ENCODE data around the gene MKNK1. TPM values are rescaled to one million over a fixed set of nuclear protein-coding genes. Genes with fewer than 3 reads are reported as not detected.

The MKNK1 gene
- total RNA-seq, 2 donors from 2014 or later = 22.1 to 25.0 TPM

DNA sequence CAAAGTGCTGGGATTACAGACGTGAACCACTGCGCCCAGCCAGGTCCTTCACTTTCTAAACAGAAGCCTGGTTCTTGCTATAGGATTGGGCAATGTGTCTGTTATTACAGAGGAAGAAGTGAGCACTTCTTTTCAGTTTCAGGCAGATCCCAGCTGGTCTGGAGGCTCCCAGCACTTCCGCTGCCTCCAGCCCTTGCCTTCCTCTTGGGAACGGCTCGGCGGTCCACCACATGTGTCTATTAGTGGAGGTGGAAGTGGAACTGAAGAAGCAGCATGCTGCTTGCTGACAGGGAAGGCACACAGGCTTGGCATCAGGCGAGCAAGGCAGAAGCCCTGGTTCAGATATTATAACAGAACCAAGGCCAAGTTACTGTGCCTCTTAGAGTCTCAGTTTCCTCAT is 17.0 kb downstream of the MKNK1 start:
- Histone ChIP-seq H3K27ac (no peak overlapping the region), H3K36me3 (peaks cover 71% of the 10 kb centered on the region), H3K9me3 (no peaks in the 10 kb centered on the region), H3K4me1 (no peaks in the 10 kb centered on the region), H3K27me3 (no peaks in the 10 kb centered on the region), H3K4me3 (no peak overlapping the region)
- TF ChIP-seq, protein P1, sequence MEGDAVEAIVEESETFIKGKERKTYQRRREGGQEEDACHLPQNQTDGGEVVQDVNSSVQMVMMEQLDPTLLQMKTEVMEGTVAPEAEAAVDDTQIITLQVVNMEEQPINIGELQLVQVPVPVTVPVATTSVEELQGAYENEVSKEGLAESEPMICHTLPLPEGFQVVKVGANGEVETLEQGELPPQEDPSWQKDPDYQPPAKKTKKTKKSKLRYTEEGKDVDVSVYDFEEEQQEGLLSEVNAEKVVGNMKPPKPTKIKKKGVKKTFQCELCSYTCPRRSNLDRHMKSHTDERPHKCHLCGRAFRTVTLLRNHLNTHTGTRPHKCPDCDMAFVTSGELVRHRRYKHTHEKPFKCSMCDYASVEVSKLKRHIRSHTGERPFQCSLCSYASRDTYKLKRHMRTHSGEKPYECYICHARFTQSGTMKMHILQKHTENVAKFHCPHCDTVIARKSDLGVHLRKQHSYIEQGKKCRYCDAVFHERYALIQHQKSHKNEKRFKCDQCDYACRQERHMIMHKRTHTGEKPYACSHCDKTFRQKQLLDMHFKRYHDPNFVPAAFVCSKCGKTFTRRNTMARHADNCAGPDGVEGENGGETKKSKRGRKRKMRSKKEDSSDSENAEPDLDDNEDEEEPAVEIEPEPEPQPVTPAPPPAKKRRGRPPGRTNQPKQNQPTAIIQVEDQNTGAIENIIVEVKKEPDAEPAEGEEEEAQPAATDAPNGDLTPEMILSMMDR (IDR thresholded peaks at IDR 0.05) = no peak
- DNase-seq (ENCODE audit: low spot score) = no peak

DNA sequence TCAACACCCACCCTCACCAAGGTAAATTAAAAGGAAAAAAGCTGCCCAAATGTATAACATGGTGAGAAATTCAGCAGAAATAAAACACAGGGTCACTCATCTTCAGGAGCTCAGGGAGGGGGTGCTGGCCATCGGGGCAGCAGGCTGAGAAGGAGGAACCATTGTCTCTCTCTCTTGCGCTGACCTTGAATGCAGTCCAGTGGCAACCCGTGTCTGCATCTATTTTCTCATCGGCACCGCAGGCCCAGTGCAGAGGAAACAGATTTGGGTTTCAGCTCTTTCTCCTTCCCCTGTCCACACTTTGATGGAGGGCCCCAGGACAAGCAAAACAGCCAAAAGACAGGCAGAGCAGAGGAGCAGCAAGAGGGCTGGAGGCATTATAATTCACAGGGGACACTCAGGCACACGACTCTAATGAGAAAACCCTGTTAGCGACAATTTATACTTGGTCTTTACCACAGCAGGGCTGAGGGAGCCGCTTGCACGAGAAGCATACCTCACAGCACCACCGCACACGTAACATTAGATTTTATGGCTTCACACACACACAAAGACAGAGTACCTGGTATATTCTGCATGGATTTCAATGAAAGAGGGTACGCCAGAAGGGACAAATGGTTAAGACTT is 18.6 kb downstream of the MKNK1 start:
- Histone ChIP-seq H3K27ac (no peak overlapping the region), H3K4me3 (no peak overlapping the region), H3K36me3 (peaks cover 67% of the 10 kb centered on the region), H3K9me3 (no peaks in the 10 kb centered on the region), H3K27me3 (no peaks in the 10 kb centered on the region), H3K4me1 (no peaks in the 10 kb centered on the region)
- no peak for DNase-seq (ENCODE audit: low spot score)
- TF ChIP-seq, protein P1 (IDR thresholded peaks at IDR 0.05) = no peak

DNA sequence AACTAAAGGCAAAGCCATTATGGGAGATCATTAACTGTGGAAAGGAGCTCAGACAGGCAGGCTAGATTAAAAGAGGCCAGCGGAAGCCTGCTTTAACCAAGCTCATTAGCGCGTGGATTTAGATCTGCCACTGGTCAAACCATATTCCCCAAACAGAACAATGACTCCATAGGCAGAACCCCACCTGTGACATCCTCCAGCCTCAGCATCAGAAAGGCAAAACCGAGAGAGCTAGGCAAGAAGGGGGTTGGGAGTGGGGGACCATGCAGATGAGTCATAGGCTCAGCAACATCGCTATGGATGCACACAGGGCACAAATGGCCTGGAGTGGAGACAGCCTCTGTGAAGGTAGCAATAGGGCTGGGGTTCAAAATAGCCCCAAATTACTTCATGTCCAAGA is 20.6 kb downstream of the MKNK1 start:
- Histone ChIP-seq H3K27ac (no peak overlapping the region), H3K9me3 (no peaks in the 10 kb centered on the region), H3K4me3 (no peak overlapping the region), H3K27me3 (no peaks in the 10 kb centered on the region), H3K4me1 (no peaks in the 10 kb centered on the region), H3K36me3 (peaks cover 65% of the 10 kb centered on the region)
- DNase-seq (ENCODE audit: low spot score) = no peak
- TF ChIP-seq, protein P1 (IDR thresholded peaks at IDR 0.05) = no peak

DNA sequence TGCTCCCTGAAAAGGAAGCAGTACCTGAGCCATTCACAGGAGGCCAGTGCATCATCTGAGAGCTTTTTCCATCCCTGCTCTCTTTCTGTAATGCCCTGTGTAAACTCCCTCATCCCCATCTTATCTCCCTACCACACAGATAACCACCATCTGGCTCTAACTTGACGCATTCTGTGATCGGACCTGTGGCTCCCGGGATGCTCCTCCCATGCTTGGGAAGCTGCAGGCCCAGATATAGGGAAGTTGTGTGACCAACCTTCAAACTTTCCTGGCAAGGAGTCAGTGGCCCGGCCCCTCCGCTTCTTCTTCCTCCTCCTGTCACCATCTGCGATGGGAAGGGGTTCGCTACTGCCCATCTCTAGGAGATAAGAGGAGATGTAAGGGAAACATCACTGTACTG is 21.1 kb downstream of the MKNK1 start:
- H3K27me3 ChIP-seq = no peaks in the 10 kb centered on the region
- H3K36me3 ChIP-seq = peaks cover 68% of the 10 kb centered on the region
- H3K4me3 ChIP-seq = no peak overlapping the region
- H3K9me3 ChIP-seq = no peaks in the 10 kb centered on the region
- DNase-seq (ENCODE audit: low spot score) = no peak
- H3K27ac ChIP-seq = no peak overlapping the region
- TF ChIP-seq, protein P1 (IDR thresholded peaks at IDR 0.05) = no peak
- H3K4me1 ChIP-seq = no peaks in the 10 kb centered on the region

DNA sequence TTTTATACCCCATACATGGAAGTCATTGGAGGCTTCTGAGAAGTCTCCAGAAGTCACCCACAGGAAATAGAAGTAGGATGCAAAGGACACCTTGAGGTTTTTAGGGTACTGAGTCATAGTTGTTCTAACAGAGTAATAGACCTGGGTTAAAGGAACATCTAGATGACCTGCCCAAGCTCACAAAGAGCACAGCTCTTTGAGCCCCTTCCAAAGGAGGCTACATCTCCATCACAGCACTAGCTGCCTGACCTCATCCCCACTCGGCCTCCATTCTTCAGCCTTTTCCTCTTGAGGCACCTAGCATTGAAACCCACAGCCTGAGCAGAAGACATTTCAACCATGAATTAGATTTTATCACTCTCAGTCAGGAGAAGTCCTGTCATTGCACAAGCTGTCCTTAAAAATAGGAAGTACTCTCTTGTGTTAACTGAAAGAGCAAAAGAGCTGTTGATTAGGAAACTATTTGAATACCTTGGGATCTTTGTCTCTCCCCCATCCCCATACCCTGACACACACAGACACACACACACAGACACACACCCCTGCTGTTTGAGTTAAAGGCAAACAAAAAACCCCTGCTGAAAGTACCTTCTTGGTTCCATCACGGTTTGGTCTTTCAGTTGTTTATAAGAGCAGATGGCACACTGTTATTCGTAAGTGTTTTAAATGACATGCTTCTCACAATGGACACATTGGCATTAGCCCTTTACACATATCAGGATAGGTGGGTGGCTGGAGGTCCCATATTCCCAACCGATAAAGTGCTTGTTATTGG is 22.2 kb downstream of the MKNK1 start:
- Histone ChIP-seq H3K36me3 (peaks cover 78% of the 10 kb centered on the region), H3K27me3 (no peaks in the 10 kb centered on the region), H3K4me3 (no peak overlapping the region), H3K4me1 (no peaks in the 10 kb centered on the region), H3K27ac (no peak overlapping the region), H3K9me3 (no peaks in the 10 kb centered on the region)
- DNase-seq (ENCODE audit: low spot score) = no peak
- TF ChIP-seq, protein P1 (IDR thresholded peaks at IDR 0.05) = no peak
